HG02571 (cell line): ENCODE results near the gene NHERF2.

Experiments used
- ATAC-seq: cut with Tn5 transposase; IDR thresholded peaks from one replicate; pipeline ENCODE4 v1.9.1; 2021; ENCODE audit warnings: mild to moderate bottlenecking, moderate library complexity; ENCODE audit not compliant: unreplicated experiment

Gene NHERF2

GRCh38 chr16:2056681-2057407, 30.1 kb downstream of the NHERF2 start:
- ATAC-seq, result no peak

- no peak for ATAC-seq
Observed at GRCh38 chr16:2057438-2057837, 30.7 kb downstream of the NHERF2 start.

DNA sequence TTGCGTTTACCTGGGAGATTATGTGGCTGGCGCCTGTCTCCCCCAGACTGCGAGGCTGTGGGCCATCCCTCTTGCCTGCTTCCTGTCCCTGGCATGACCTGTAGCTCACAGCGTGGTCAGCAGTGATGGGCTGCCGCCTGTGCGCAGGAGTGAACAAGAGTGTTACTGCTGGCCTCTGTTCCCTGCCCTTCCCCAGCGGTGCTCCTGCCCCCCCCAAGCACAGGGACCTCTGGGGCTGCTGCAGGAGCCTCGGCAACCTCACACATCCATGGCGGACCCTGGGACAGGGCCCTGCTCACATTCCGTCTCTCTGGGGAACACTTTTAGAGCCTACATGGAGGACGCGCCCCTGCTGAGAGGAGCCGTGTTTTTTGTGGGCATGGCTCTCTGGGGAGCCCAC, 31.7 kb downstream of the NHERF2 start:
- no peak for ATAC-seq

DNA sequence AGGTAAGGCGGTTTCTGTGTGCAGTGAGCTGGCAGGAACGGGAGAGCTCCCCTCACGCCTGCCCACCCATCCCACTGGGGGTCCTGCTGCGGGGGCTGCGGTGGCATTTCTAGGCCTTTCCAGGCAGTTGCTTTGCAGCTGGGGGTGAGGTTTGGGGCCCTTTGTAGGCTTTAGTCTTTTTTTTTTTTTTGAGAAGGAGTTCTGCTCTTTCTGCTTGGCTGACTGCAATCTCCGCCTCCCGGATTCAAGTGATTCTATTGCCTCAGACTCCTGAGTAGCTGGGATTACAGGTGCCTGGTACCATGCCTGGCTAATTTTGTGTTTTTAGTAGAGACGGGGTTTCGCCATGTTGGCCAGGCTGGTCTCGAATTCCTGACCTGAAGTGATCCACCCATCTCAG, 32.2 kb downstream of the NHERF2 start:
- no peak for ATAC-seq

DNA sequence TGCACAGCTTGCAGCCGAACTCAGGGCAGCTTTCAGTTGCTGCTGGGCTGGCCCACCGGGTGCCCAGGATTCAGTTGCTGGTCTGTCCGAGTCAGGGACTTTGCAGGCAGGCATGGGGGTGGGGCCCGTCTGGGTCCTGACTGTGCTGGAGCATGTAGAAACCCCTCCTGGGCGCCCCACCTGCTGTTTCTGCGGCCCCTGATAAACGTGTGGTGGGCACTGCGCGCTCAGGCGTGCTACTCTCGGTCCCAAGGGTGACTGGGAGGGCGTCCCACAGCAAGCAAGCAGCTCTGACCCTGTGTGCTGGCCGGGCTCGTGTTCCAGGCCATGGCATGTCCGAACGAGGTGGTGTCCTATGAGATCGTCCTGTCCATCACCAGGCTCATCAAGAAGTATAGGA, 33.6 kb downstream of the NHERF2 start:
- ATAC-seq, result no peak

DNA sequence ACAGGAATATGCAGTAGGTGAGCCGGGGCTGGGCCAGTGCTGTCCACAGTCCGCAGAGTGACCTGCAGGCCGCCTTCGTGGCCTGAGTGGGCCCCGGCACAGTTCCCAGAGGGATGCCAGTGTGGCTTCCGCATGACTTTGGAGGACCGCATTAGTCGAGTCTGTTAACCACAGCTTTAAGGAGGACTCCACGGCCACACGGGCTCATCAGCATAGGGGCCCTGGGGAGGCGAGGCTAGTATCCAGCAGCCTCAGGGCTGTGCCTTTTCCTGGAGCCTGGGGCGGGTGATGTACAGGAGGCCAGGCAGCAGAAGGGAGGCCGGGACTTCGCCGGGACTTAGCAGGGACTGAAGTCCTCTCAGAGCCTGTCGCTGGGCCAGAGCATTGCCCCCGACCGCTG, 34.3 kb downstream of the NHERF2 start:
- ATAC-seq, result no peak

- no peak for ATAC-seq
Observed at GRCh38 chr16:2061526-2061925, 34.8 kb downstream of the NHERF2 start.

DNA sequence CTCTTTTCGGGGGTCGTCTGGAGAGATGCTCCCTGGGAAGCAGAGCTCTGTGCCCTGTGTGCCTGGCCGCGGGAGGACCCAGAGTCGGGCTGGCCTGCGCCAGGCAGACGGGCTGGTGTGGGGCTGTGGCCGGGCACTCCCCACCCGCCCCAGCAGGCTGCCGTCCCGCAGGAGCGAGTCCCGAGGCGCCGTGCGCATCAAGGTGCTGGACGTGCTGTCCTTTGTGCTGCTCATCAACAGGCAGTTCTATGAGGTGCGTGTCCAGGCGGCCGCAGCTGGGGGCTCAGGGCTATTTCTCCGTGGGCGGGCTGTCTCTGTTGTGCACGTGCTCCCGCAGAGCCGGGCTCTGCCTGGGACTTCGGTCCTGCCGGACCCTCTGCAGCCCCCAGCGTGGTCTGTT, 36.1 kb downstream of the NHERF2 start:
- ATAC-seq, result no peak

DNA sequence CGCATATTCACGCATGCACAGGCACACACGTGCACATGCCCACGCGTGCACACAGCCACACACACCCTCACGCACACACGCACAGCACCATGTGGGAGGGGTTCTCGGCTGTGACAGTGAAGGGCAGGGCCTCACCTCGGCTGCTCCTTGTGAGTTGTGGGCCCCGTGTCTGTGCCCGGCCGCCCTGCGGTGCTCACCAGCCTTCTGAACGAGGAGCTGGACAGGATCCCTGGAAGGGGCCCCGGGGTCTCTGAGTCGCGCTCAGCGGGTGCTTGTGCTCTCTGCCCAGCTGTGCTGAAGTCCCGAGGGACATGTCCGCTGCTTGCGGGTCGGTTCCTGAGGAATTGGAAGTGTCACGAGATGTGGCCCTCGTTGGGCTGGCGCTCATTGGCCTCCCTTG, 37.2 kb downstream of the NHERF2 start:
- ATAC-seq, result no peak

GRCh38 chr16:2064368-2064945, 37.8 kb downstream of the NHERF2 start:
- ATAC-seq, result no peak

GRCh38 chr16:2066139-2066538, 39.4 kb downstream of the NHERF2 start:
- ATAC-seq, result no peak

- ATAC-seq, result no peak
Observed at GRCh38 chr16:2070576-2071453, 44.1 kb downstream of the NHERF2 start.

GRCh38 chr16:2071454-2072202, 44.9 kb downstream of the NHERF2 start:
- ATAC-seq, result no peak

- ATAC-seq, result no peak
Observed at GRCh38 chr16:2072926-2073325, 46.2 kb downstream of the NHERF2 start.

- ATAC-seq, result no peak
Observed at GRCh38 chr16:2074071-2074470, 47.4 kb downstream of the NHERF2 start.

- no peak for ATAC-seq
Observed at GRCh38 chr16:2075631-2076030, 48.9 kb downstream of the NHERF2 start.

DNA sequence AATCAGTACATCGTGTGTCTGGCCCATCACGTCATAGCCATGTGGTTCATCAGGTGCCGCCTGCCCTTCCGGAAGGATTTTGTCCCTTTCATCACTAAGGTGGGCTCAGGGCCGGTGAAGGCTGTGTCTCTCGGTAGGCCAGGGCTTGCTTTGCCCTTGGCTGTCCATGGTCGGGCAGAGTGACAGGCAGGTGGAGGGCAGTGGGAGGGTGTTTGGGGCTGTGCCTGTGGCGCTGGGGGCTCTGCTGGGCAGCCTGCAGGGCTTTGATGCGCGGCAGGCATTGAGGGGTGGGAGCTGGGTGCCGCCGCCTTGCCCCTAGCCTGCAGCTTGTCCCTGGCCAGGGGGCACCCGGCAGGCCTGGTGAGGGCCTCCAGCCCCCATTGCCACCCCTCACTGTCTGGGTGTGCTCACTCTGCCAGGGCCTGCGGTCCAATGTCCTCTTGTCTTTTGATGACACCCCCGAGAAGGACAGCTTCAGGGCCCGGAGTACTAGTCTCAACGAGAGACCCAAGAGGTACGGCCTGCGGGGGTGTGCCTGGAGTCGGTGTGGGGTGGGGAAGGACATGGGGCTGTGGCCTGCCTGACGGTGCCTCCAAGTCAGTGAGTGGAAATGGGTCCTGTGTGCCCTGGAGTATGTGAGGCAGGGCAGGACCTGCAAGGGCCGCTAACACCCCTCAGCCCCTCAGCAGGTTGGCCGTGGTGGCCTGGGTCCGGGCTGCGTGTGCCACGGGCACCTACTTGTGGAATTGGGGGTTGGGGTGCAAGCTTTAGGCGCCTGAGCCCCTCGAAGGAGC, 49.6 kb downstream of the NHERF2 start:
- no peak for ATAC-seq

GRCh38 chr16:2077016-2077415, 50.3 kb downstream of the NHERF2 start:
- ATAC-seq, result no peak

DNA sequence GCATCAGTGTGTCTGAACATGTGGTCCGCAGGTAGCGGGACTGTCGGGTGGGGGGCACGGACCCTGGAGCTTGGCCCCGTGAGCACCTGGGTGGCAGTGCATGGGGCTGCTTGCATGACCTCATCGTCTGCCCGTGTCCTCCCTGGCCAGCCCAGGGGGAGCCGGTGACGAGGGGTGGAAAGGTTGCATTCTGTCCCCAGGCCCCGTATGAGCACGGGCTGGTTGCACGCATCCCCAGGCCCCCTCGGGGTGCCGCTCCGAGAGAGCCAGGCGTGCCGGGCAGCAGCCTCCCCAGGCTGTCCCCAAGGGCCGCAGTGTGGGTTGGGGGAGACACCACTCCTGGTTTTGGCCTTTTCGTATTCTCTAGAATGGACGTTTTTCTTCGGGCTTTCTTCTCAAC, 51.0 kb downstream of the NHERF2 start:
- ATAC-seq, result no peak

GRCh38 chr16:2078096-2078495, 51.4 kb downstream of the NHERF2 start:
- no peak for ATAC-seq
